Prostate gland (tissue), 2 donors: Measurements from ENCODE around the gene B3GALT4. TPM values are rescaled to one million over a fixed set of nuclear protein-coding genes. Genes with fewer than 3 reads are reported as not detected.

Experiments
- DNase-seq: peaks from one replicate; pipeline ENCODE4 v3.0.0-alpha.2; 2019; ENCODE audit warnings: low spot score
- H3K27ac ChIP-seq, 2 donors: fragments of 200-600 bp; sonication (generic); 2 replicates each; pipeline ENCODE4 v1.5.1; 2017 to 2019
- H3K27me3 ChIP-seq: fragments of 200-600 bp; sonication (generic); replicated peaks from 2 replicates; pipeline ENCODE4 v1.5.1; 2019; ENCODE audit not compliant: insufficient read depth
- H3K36me3 ChIP-seq, 2 donors: fragments of 200-600 bp; sonication (generic); 1 replicate in 1 of 2; 2 replicates in 1 of 2; pipeline versions ENCODE4 v1.5.1 to v1.8.1; 2017 to 2019
- H3K4me1 ChIP-seq: fragments of 200-600 bp; sonication (generic); replicated peaks from 2 replicates; pipeline ENCODE4 v1.5.1; 2019
- H3K4me3 ChIP-seq, 2 donors: fragments of 200-600 bp; sonication (generic); 2 replicates each; pipeline ENCODE4 v1.5.1; 2017 to 2019
- H3K9me3 ChIP-seq: fragments of 200-600 bp; sonication (generic); 2 replicates; pipeline ENCODE4 v1.5.1; 2017
- POLR2A ChIP-seq: fragments of 450-650 bp; IDR thresholded peaks from one replicate; pipeline ENCODE4 v1.6.1; 2016; ENCODE audit warnings: antibody characterized with exemption, mild to moderate bottlenecking
- POLR2AphosphoS5 ChIP-seq: sonication (generic); formaldehyde crosslinking; IDR thresholded peaks from one replicate; pipeline ENCODE4 v1.6.1; 2017; ENCODE audit warnings: antibody characterized with exemption
- WGBS: methylation state at CpG from one replicate; pipeline ENCODE4 v1.1.5; 2018; 5-methylcytosine and 5-hydroxymethylcytosine counted together
- intact Hi-C: fragments of 100-400 bp; cut with DNase I; formaldehyde crosslinking; loops from one replicate; pipeline ENCODE4 v1.14.2; 2022
- total RNA-seq, 2 donors: library from RNA; depleted of rRNA; stranded (reverse); fragments of >200 nt; gene quantifications; one replicate each; pipeline ENCODE4 v1.1.0, GENCODE V29; 2016
- TF ChIP-seq, protein P1 (sequence below), 4 experiments: fragments of 200-600 bp in 2 of 4; fragments of 450-650 bp in 2 of 4; sonication (generic) in 2 of 4; IDR thresholded peaks; 1 replicate in 3 of 4; 2 replicates in 1 of 4; pipeline ENCODE4 v1.5.1; 2016 to 2019; ENCODE audit warnings: antibody characterized with exemption in 4 of 4, mild to moderate bottlenecking in 2 of 4, moderate library complexity in 2 of 4

B3GALT4 gene
- total RNA-seq, 2 donors from 2014 or later = 15.8 to 21.4 TPM

GRCh38 chr6:33313105-33313708 lies 36.3 kb downstream of the B3GALT4 start:
- Histone ChIP-seq H3K4me1 (peaks cover 3% of the 10 kb centered on the region), H3K27ac (peak overlapping the region; percentile 96 to 99), H3K9me3 (no peaks in the 10 kb centered on the region), H3K36me3 (no peaks in the 10 kb centered on the region), H3K4me3 (peak overlapping the region; percentile 72 to 87), H3K27me3 (no peaks in the 10 kb centered on the region)
- WGBS = under 1% methylated on average over 33 of the region's 33 CpGs
- TF ChIP-seq, protein P1, sequence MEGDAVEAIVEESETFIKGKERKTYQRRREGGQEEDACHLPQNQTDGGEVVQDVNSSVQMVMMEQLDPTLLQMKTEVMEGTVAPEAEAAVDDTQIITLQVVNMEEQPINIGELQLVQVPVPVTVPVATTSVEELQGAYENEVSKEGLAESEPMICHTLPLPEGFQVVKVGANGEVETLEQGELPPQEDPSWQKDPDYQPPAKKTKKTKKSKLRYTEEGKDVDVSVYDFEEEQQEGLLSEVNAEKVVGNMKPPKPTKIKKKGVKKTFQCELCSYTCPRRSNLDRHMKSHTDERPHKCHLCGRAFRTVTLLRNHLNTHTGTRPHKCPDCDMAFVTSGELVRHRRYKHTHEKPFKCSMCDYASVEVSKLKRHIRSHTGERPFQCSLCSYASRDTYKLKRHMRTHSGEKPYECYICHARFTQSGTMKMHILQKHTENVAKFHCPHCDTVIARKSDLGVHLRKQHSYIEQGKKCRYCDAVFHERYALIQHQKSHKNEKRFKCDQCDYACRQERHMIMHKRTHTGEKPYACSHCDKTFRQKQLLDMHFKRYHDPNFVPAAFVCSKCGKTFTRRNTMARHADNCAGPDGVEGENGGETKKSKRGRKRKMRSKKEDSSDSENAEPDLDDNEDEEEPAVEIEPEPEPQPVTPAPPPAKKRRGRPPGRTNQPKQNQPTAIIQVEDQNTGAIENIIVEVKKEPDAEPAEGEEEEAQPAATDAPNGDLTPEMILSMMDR (IDR thresholded peaks at IDR 0.05) = no peak
- TF ChIP-seq POLR2AphosphoS5 = no peak
- TF ChIP-seq POLR2A = no peak
- no peak for DNase-seq
- intact Hi-C loops = no loop called here

GRCh38 chr6:33313709-33314514 lies 37.0 kb downstream of the B3GALT4 start, which contains the start of gene TAPBP:
TSS of gene TAPBP (minus strand) at chr6:33314078. CDS start at chr6:33314041, 37 bp downstream.
- TF ChIP-seq POLR2AphosphoS5 (peak; percentile 70), POLR2A (peak; percentile 68)
- TF ChIP-seq, protein P1 (IDR thresholded peaks at IDR 0.05) = no peak
- peaks cover 7% of the 10 kb centered on the region for H3K4me1 ChIP-seq
- peak; percentile 61 for DNase-seq
- H3K27me3 ChIP-seq = no peaks in the 10 kb centered on the region
- no peaks in the 10 kb centered on the region for H3K36me3 ChIP-seq
- H3K9me3 ChIP-seq = no peaks in the 10 kb centered on the region
- H3K27ac ChIP-seq = peak within 1 kb of the TSS; percentile 96 to 99
- 1% methylated on average over 47 of the region's 47 CpGs for WGBS
- intact Hi-C loops = no loop called here
- H3K4me3 ChIP-seq = peak within 1 kb of the TSS; percentile 72 to 87

DNA sequence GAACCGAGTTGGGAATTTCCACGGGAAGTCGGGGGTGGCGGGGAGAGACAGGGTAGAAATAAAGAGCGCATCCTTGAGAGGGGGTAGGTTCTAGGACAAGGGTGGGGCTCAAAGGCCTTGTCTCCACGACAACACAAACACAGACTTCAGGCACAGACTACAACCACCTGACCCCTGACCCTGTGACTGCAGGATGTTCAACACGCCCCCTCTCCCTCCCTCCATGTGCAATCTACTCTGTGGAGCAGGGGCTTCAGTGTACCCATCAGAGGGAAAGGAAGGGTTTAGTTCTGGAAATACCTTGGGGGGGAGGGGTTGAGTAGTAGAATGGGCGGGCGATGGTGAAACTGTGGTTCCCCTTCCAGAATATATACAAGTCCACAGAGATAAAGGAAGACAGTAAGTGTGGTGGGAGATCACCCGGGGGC lies 37.6 kb downstream of the B3GALT4 start:
- 2% methylated on average over 10 of the region's 10 CpGs for WGBS
- Histone ChIP-seq H3K4me1 (peaks cover 8% of the 10 kb centered on the region), H3K27ac (peak overlapping the region; percentile 96 to 99), H3K9me3 (no peaks in the 10 kb centered on the region), H3K27me3 (no peaks in the 10 kb centered on the region), H3K36me3 (peaks cover 1 to 4% of the 10 kb centered on the region in 2 donors), H3K4me3 (peak overlapping the region; percentile 72 to 87)
- intact Hi-C loops = no loop called here
- TF ChIP-seq POLR2A (no peak), POLR2AphosphoS5 (peak; percentile 6)
- DNase-seq = peak; percentile 57

GRCh38 chr6:33314943-33315792 lies 38.2 kb downstream of the B3GALT4 start:
- intact Hi-C loops = loop anchor here (5.0 kb wide), 1 partner anchor 97 kb away; the partner anchor contains the start of gene PHF1
- peak; percentile 78 for DNase-seq
- H3K4me3 ChIP-seq = peak overlapping the region; percentile 72 to 87
- no peaks in the 10 kb centered on the region for H3K9me3 ChIP-seq
- H3K36me3 ChIP-seq = peaks cover 3 to 5% of the 10 kb centered on the region in 2 donors
- 35% methylated on average over 31 of the region's 47 CpGs for whole genome bisulfite sequencing
- H3K27ac ChIP-seq = peak overlapping the region; percentile 96 to 99
- no peaks in the 10 kb centered on the region for H3K27me3 ChIP-seq
- TF ChIP-seq, protein P1 (IDR thresholded peaks at IDR 0.05) = peak in 2 of 4 experiments; percentile 8
- TF ChIP-seq POLR2A = peak; percentile 64
- TF ChIP-seq POLR2AphosphoS5 = peak; percentile 70
- H3K4me1 ChIP-seq = peaks cover 8% of the 10 kb centered on the region
